NK-92 treated with Interleukin-12 subunit alpha and Interleukin-12 subunit beta, amount 100 ng/mL, for 24 hours (cell line): ENCODE data around the gene KCNA10.

Source experiments
- DNase-seq: peaks from one replicate; lab custom pipeline; 2025; lab: John Stamatoyannopoulos, UW

Gene KCNA10

GRCh38 chr1:110495926-110496600 lies 22.9 kb downstream of the KCNA10 start:
- DNase-seq = peak; percentile 34

GRCh38 chr1:110494522-110495406 lies 24.2 kb downstream of the KCNA10 start:
- no peak for DNase-seq

DNA sequence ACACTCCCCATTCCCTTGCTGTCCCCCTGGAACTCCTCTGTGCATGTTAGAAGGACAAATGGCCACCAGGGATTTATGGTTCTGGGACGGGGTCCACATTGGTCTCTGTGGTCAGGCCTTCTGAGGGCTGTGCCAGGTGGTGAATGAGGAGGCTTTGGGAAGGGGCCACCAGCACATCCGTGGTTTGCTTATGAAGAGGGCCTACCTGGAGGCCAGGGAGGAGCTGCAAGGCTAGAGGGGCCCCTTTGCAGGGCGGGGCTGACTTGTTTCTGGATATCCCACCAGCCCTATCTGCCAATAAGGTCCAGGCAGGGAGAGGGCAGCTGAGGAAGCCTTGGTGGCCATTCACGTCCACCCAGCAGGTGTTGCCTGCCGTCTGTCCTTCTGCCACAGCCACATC lies 24.9 kb downstream of the KCNA10 start:
- DNase-seq = no peak

GRCh38 chr1:110493059-110493699 lies 25.8 kb downstream of the KCNA10 start:
- DNase-seq = no peak

GRCh38 chr1:110492573-110492972 lies 26.4 kb downstream of the KCNA10 start:
- no peak for DNase-seq

DNA sequence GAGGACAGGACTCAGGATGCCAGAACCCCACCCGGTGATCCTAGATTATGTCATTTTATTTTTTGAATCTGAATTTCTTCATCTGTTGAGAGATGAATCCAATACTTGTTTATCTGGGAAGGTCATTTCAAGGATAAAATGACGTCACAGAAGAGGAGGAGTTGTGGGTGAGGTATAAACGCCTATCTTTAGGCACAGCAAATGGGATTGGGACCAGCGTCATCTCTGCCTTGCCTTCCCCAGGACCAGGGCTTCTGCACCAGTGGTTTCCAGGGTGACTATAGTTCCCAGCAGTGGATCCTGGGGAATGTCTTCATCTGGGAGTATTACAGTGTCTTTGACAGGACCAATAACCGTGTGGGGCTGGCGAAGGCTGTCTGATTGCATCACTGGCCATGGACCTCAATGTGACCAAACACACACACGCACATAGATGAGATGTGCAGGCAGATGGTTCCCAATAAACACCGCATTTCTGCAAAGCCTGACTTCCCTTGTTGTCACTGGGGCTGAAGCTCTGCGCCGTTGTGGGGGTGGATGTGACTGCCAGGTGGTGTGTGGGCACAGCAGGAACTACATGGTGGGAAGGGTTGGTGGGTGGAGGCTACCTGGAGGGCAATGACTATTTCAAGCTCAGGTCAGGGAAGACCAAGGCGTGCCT lies 28.1 kb downstream of the KCNA10 start:
- DNase-seq = no peak

DNA sequence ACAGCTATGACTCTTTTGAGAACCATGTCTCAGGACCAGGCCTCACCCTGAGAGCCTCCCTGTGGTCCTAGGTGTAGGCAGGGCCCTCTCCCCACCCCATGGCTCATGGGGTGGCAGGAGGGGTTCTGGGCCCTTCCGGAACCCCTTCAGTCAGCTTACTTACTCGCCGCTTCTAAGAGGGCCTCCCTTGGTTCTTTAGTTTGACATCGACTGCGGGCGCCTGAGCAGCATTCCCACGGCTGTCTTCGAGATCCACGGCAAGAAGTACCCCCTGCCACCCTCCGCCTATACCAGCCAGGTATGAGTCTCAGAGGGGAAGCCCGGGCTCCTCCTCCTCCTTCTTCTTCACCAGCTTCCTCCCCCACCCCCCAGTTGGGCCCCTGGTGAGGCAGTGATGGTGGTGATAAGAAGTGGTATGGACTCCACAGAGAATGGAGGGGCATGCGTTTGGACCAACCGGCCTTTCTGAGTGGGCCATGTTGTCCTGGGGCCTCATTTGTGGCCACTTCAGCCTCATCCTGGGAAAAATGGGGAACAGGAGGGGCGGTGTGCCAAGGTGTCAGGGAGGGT lies 28.9 kb downstream of the KCNA10 start:
- no peak for DNase-seq

DNA sequence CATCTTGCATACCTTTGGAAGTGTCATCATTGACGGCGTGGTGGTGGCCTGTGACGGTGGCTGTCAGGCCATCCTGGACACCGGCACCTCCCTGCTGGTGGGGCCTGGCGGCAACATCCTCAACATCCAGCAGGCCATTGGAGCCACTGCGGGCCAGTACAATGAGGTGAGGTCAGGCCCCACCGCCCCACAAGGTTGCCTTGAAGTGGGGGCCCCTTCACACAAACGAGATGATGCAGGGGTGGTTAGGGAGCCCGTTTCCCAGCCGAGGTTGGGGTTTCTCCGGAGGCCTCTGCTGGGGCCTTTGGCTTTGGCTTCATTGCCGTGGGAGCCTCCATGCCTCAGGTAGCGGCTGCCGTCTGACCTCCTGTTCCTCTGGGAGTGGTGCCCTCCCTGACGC lies 29.6 kb downstream of the KCNA10 start:
- no peak for DNase-seq

- no peak for DNase-seq
Observed at GRCh38 chr1:110488867-110489266, 30.1 kb downstream of the KCNA10 start.

DNA sequence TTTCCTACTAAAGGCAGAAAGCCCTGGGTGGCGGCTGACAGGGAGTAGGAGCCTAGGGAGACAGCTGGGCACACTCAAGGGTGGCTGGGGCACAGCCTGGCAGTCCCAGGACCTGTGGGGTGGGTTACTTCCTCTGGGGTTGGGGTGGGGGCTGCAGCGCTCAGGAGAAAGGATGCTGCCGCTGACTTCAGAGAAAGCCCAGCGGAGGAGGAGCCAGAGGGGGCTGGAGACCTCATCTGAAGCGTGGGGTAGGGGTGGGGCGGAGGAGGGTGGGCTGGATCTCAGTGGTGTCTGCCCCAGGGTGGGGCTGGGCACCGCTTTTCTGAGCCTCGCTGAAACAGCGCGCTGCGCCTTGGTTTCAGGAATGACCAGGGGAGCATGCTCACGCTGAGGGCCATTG lies 30.8 kb downstream of the KCNA10 start:
- no peak for DNase-seq

DNA sequence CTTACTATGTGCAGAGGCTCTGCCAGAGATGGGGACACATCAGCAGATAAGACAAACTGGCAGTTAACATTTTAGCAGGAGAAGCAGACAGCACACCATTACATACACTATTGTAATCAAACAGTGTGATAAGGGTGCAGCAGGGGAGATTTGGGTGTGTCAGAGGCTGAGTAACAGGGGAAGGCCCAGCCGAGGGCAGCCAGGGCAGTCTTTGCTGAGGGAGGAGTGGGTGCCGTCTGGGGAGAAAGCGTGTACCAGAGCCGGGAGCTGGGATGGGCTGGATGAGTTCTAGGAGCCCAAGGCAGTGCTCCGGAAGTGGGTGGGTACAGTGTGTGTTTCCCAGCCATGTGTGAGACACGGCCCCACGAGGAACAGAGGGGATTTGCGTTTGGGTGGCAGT lies 31.2 kb downstream of the KCNA10 start:
- DNase-seq = no peak

- no peak for DNase-seq
Observed at GRCh38 chr1:110485725-110486124, 33.2 kb downstream of the KCNA10 start.

DNA sequence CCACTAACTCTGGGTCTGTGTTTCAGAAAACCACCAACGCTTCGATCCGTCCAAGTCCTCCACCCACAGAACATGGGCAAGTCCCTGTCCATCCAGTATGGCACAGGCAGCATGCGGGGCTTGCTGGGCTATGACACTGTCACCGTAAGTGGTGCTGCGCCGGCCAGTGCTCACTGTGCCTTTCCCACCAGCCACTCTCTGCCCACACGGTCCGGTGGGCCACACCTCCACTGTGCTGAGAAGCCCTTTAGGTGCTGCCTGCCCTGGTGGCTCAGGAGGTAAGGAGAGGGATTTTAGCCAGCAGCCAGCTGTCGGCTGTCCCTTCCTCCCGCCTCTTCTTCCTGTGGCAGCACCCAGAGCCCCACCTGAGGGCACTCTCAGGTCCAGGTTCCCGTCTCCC lies 34.2 kb downstream of the KCNA10 start:
- DNase-seq = no peak

DNA sequence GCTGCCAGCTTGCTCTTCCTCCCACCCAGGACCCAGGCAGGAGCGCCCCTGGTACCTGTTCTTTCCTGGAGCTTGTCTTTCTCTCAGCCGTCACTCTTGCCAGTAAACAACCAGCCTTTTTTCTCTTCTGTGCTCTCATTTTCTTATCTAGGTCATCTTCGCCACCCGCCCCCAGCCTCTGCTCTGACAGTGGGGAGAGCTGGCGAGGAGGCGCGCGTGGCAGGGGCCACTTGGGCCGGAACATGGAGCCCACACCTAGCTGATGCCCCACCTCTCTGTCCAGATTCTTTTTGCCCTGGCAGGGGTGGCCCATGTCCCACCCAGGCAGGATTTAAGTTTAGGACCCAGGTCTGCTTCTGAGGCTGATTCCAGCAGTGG lies 35.7 kb downstream of the KCNA10 start:
- no peak for DNase-seq

DNA sequence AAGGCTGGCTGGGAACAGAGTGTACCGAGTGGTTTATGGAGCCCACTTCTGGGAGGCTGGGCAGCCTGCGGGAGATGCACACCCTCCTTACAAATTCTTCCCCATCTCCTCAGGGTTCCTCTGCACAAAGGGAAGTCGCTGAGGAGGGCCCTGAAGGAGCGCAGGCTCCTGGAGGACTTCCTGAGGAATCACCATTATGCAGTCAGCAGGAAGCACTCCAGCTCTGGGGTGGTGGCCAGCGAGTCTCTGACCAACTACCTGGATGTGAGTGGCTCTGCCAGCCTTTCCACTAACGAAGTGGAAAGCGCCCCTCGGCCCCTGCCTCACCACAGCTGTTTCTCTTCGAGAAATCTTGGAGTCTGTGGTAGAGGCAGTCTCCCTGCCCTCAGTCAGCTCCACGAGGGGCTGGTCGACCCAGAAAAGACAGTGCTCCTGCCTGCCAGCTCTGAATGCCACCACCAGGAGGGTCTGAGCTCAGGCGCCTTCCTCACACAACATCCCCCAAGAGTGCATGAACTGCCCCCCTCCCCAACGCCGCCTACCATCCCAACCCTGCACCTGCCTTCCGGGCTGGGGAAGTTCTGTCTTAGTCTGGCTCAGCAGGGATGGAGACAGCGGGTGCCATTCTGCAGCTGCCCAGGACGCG lies 36.2 kb downstream of the KCNA10 start:
- no peak for DNase-seq

GRCh38 chr1:110481968-110482623 lies 36.9 kb downstream of the KCNA10 start:
- DNase-seq = no peak

DNA sequence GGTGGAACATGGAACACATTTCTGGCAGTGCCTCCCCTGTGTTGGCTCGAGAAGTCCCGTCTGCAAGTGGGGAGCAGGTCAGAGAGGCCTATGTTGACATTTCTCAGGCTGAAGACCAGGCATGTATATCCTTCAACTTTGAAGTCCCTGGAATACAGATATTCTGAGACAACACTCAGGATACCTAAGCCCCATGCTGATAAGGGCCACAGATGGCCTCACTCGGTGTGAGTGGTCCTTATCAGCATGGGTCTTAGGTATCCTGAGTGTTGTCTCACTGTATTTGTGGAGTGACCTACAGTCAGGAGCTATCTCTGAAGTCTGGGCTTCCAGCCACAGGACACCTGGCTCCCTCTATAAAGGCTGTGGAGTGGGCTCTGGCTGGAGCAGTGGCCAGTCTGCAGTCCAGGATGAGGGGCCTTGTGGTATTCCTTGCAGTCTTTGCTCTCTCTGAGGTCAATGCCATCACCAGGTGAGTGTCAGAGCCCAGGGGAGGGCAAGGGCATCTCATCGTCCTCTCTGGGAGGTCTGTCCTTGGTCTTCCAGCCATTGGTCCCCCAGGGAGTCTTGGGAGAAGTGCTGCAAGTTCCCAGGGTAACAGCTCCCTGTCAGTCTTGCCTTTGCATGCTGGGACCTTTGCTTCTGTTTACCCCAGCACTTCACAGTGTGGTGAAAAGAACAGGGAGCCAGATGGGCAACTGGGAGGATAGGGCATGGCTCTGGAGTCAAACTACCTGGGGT lies 38.4 kb downstream of the KCNA10 start:
- no peak for DNase-seq

DNA sequence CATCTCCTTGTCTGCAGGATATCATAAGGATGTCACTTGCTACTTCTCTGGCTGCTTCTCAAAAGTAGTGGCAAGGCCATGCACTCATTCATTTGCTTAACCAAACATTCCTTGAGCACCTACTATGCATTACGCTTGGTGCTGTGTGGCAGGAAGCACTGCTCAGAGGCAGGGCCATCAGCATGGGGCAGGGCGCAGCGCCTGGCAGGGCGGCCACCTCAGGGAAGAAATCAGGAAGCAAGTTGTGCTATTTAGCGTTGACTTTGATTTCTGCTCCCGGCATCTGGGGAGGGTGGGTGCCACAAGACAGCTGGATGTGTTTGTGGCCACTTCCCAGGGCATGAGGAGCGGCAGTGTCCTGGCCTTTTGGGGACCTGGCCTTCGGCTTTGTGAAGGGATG lies 40.1 kb downstream of the KCNA10 start:
- DNase-seq = no peak

- no peak for DNase-seq
Observed at GRCh38 chr1:110477967-110478640, 40.9 kb downstream of the KCNA10 start.

DNA sequence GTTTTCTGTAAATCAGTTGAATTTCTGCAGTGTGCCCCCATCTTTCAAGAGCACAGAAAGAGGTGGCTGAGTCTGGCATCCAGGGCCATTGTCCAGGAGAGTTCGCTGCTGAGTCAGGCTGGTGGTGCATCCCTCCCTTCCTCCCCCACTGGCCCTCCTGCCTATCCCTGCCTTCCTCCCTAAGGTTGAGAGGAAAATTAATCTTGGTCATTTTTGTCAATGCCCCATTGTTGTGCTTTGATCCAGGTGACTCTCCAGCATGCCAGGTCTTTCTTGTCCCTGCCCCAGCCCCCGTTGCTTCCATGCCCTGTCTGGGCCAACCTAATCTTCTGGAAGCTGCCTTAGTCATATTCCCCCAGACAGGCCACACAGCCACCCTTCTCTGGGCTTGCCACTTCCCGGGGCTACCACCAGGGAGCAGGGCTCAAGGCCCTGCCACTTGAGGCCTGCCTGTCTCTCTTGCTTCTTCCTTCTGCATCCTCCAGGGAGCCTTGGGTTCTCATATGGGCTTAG lies 41.5 kb downstream of the KCNA10 start:
- DNase-seq = no peak
